PC-9 (cell line): ENCODE measurements around the gene GPATCH2L. TPM values are rescaled to one million over a fixed set of nuclear protein-coding genes. Genes with fewer than 3 reads are reported as not detected.

Experiments used
- BruUV-seq: library from RNA; stranded (reverse); fragments of 400-500 nt; replicated peaks from 2 replicates; lab custom pipeline; 2021; lab: Mats Ljungman, UMichigan
- CTCF ChIA-PET: fragments of 300-600 bp; sonication (Branson Sonifier 250); formaldehyde crosslinking; loops from one replicate; lab custom pipeline; 2022; ENCODE audit warnings: antibody characterized with exemption; lab: Charles Lee
- POLR2A ChIA-PET: fragments of 300-600 bp; sonication (Branson Sonifier 250); formaldehyde crosslinking; loops from one replicate; lab custom pipeline; 2022; ENCODE audit warnings: antibody characterized with exemption; ENCODE audit not compliant: unreplicated experiment; lab: Charles Lee
- DNase-seq, 2 experiments: peaks; one replicate each; pipeline versions ENCODE4 v3.0.0 to v3.0.0-alpha.2; 2015 to 2022; ENCODE audit warnings: mixed read lengths in 1 of 2
- H2AFZ ChIP-seq: fragments of 200-600 bp; sonication (generic); 2 replicates; pipeline ENCODE4 v1.8.1; 2017; ENCODE audit warnings: antibody characterized with exemption
- H3F3A ChIP-seq: fragments of 200-600 bp; sonication (generic); 2 replicates; pipeline ENCODE4 v1.8.1; 2017; ENCODE audit warnings: antibody characterized with exemption, mild to moderate bottlenecking, low read depth; ENCODE audit not compliant: insufficient read depth
- H3K27ac ChIP-seq: fragments of 200-600 bp; sonication (generic); 2 replicates; pipeline ENCODE4 v1.6.1; 2016; ENCODE audit warnings: mixed run types
- H3K27me3 ChIP-seq: fragments of 200-600 bp; sonication (generic); 2 replicates; pipeline ENCODE4 v1.6.1; 2016; ENCODE audit warnings: low read depth, mixed run types; ENCODE audit not compliant: insufficient read depth
- H3K36me3 ChIP-seq: fragments of 200-600 bp; sonication (generic); 2 replicates; pipeline ENCODE4 v1.6.1; 2016; ENCODE audit warnings: low read depth, mixed run types
- H3K4me1 ChIP-seq: fragments of 200-600 bp; sonication (generic); replicated peaks from 2 replicates; pipeline ENCODE4 v1.6.1; 2016; ENCODE audit warnings: mixed run types; ENCODE audit not compliant: insufficient read depth
- H3K4me2 ChIP-seq: fragments of 200-600 bp; sonication (generic); 2 replicates; pipeline ENCODE4 v1.6.1; 2017; ENCODE audit warnings: mixed run types
- H3K4me3 ChIP-seq: fragments of 200-600 bp; sonication (generic); 2 replicates; pipeline ENCODE4 v1.6.1; 2016; ENCODE audit warnings: mixed run types
- H3K79me2 ChIP-seq: fragments of 200-600 bp; sonication (generic); 2 replicates; pipeline ENCODE4 v1.6.1; 2017; ENCODE audit warnings: low read depth, mixed run types
- H3K9me2 ChIP-seq: fragments of 200-600 bp; sonication (generic); 2 replicates; pipeline ENCODE4 v1.8.1; 2017; ENCODE audit warnings: mild to moderate bottlenecking; ENCODE audit not compliant: insufficient read depth
- H3K9me3 ChIP-seq: fragments of 200-600 bp; sonication (generic); 2 replicates; pipeline ENCODE4 v1.8.1; 2016; ENCODE audit warnings: low read depth; ENCODE audit not compliant: insufficient read depth
- H4K20me1 ChIP-seq: fragments of 200-600 bp; sonication (generic); 2 replicates; pipeline ENCODE4 v1.8.1; 2017; ENCODE audit not compliant: insufficient read depth
- CTCF ChIP-seq: fragments of 200-600 bp; sonication (generic); conservative IDR thresholded peaks from 2 replicates; pipeline ENCODE4 v1.6.1; 2017; ENCODE audit warnings: mixed run types, antibody characterized with exemption, mild to moderate bottlenecking, moderate library complexity
- EZH2 ChIP-seq: fragments of 200-600 bp; sonication (generic); IDR thresholded peaks from 2 replicates; pipeline ENCODE4 v1.8.0; 2017; ENCODE audit warnings: antibody characterized with exemption, low read depth
- intact Hi-C: fragments of 100-400 bp; cut with micrococcal nuclease; formaldehyde crosslinking; loops from one replicate; pipeline ENCODE4 v1.10.0; 2022; ENCODE audit not compliant: unreplicated experiment
- total RNA-seq: library from RNA; stranded (reverse); gene quantifications from 2 replicates; pipeline ENCODE4 v1.2.3, GENCODE V29; 2021

The GPATCH2L gene
- total RNA-seq, 1 experiment from 2014 or later = 124 TPM

GRCh38 chr14:76253111-76253510 lies 101.4 kb downstream of the GPATCH2L start:
- H3K36me3 ChIP-seq = no peaks in the 10 kb centered on the region
- H3K4me3 ChIP-seq = no peak overlapping the region
- no peak overlapping the region for H3K27ac ChIP-seq
- no peaks in the 10 kb centered on the region; the same call in 1 of the 2 replicates for H3K9me3 ChIP-seq
- ChIA-PET POLR2A (no interaction called here), CTCF (no interaction called here)
- BruUV-seq = no TSS peak
- no peak for DNase-seq
- intact Hi-C loops = no loop called here
- H3K9me2 ChIP-seq = no peaks in the 10 kb centered on the region
- TF ChIP-seq CTCF (no peak), EZH2 (no peak)
- no peaks in the 10 kb centered on the region for H3K4me1 ChIP-seq
- no peaks in the 10 kb centered on the region for H4K20me1 ChIP-seq
- H3K4me2 ChIP-seq = no peak overlapping the region
- H3F3A ChIP-seq = no peaks in the 10 kb centered on the region
- H2AFZ ChIP-seq = no peak overlapping the region
- peaks cover 100% of the 10 kb centered on the region for H3K27me3 ChIP-seq
- no peaks in the 10 kb centered on the region for H3K79me2 ChIP-seq

- Histone ChIP-seq H3K9me2 (no peaks in the 10 kb centered on the region), H3K36me3 (no peaks in the 10 kb centered on the region), H3K9me3 (no peaks in the 10 kb centered on the region; the same call in 1 of the 2 replicates), H2AFZ (no peak overlapping the region), H3K27ac (no peak overlapping the region), H3K4me2 (no peak overlapping the region), H4K20me1 (no peaks in the 10 kb centered on the region), H3K4me3 (no peak overlapping the region), H3K27me3 (peaks cover 98% of the 10 kb centered on the region), H3K4me1 (no peaks in the 10 kb centered on the region), H3F3A (no peaks in the 10 kb centered on the region), H3K79me2 (no peaks in the 10 kb centered on the region)
- DNase-seq = no peak
- ChIA-PET CTCF (no interaction called here), POLR2A (interaction anchor here (0.6 kb wide), 1 partner anchor 23 kb away, joined by 4 read pairs; no protein-coding TSS in a partner anchor)
- intact Hi-C loops = no loop called here
- no TSS peak for BruUV-seq
- TF ChIP-seq EZH2 = no peak
- TF ChIP-seq CTCF = no peak
These were observed 104.8 kb downstream of the GPATCH2L start for GRCh38 chr14:76256545-76256944.

- Histone ChIP-seq H4K20me1 (no peaks in the 10 kb centered on the region), H2AFZ (no peak overlapping the region), H3K9me3 (no peaks in the 10 kb centered on the region; the same call in 1 of the 2 replicates), H3K4me2 (no peak overlapping the region), H3K9me2 (no peaks in the 10 kb centered on the region), H3K27ac (no peak overlapping the region), H3K27me3 (peaks cover 98% of the 10 kb centered on the region), H3K79me2 (no peaks in the 10 kb centered on the region), H3F3A (no peaks in the 10 kb centered on the region), H3K36me3 (no peaks in the 10 kb centered on the region), H3K4me1 (no peaks in the 10 kb centered on the region), H3K4me3 (no peak overlapping the region)
- no peak for TF ChIP-seq EZH2
- no peak for TF ChIP-seq CTCF
- intact Hi-C loops = no loop called here
- ChIA-PET POLR2A (no interaction called here), CTCF (no interaction called here)
- BruUV-seq = no TSS peak
- DNase-seq = no peak
These were observed 105.5 kb downstream of the GPATCH2L start for GRCh38 chr14:76257111-76257803.
